ENCODE data around the gene CLCN4. TPM values are rescaled to one million over a fixed set of nuclear protein-coding genes. Genes with fewer than 3 reads are reported as not detected.

Gene CLCN4
- total RNA-seq, 1 experiment from 2014 or later = 6.9 TPM

DNA sequence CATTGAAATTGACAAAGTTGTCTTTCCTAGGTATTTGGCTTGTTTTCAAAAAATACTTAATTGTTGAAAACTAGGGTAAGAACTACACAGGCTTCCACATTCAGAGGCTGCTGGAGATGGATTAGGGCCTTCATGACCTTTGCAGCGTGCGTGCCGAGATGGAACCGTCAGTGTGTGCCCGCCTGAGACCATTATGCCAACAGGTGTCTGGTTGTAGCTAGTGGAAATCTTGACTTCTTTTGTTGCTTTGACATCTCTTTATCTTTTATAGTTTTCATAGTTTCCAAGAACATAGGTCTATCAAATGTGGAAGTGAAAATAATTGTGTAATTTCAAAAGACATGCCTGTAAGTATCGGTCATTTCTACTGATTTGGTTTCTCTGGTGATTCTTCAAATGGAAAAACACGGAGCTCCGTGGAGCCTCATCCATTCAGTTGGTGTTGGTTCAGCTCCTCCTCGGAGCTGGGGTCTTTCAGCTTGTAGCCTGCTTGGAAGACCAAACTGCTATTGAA is 38.9 kb upstream of the CLCN4 start:
- H3K4me2 ChIP-seq (ENCODE audit: insufficient read depth, insufficient read length, low read length) = no peak overlapping the region
- no peaks in the 10 kb centered on the region; the same call in 1 of the 2 replicates for H3K27me3 Mint-ChIP-seq (ENCODE audit: low read depth)
- H3K9me3 Mint-ChIP-seq = peaks cover 76 to 80% of the 10 kb centered on the region in 2 experiments
- H2BK5ac ChIP-seq (ENCODE audit: insufficient read length, low read length) = no peak overlapping the region
- no peaks in the 10 kb centered on the region for H4K20me1 ChIP-seq (ENCODE audit: control insufficient read depth, insufficient read depth, insufficient read length)
- H2AK5ac ChIP-seq (ENCODE audit: insufficient read length, low read length) = no peak overlapping the region
- H2BK15ac ChIP-seq (ENCODE audit: low read depth, low read length) = no peak overlapping the region
- H3K56ac ChIP-seq (ENCODE audit: insufficient read length, low read depth, low read length) = no peak overlapping the region
- no peaks in the 10 kb centered on the region for H3K23me2 ChIP-seq (ENCODE audit: insufficient read length, low read depth, low read length, poor library complexity, severe bottlenecking)
- TF ChIP-seq, protein P1, sequence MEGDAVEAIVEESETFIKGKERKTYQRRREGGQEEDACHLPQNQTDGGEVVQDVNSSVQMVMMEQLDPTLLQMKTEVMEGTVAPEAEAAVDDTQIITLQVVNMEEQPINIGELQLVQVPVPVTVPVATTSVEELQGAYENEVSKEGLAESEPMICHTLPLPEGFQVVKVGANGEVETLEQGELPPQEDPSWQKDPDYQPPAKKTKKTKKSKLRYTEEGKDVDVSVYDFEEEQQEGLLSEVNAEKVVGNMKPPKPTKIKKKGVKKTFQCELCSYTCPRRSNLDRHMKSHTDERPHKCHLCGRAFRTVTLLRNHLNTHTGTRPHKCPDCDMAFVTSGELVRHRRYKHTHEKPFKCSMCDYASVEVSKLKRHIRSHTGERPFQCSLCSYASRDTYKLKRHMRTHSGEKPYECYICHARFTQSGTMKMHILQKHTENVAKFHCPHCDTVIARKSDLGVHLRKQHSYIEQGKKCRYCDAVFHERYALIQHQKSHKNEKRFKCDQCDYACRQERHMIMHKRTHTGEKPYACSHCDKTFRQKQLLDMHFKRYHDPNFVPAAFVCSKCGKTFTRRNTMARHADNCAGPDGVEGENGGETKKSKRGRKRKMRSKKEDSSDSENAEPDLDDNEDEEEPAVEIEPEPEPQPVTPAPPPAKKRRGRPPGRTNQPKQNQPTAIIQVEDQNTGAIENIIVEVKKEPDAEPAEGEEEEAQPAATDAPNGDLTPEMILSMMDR (conservative IDR thresholded peaks at IDR 0.05) = no peak
- no peak overlapping the region for H3K27ac ChIP-seq (ENCODE audit: insufficient read length, low read depth, low read length)
- H3K4me1 ChIP-seq (ENCODE audit: insufficient read depth, low read length) = no peaks in the 10 kb centered on the region
- H3K9me3 ChIP-seq (ENCODE audit: control insufficient read depth, low read depth, low read length) = peaks cover 42% of the 10 kb centered on the region
- no peak overlapping the region for H2BK12ac ChIP-seq (ENCODE audit: insufficient read length, low read depth, low read length)
- H3K14ac ChIP-seq (ENCODE audit: insufficient read depth, low read length) = no peak overlapping the region
- no peak overlapping the region for H2BK120ac ChIP-seq (ENCODE audit: low read depth, low read length, poor library complexity, severe bottlenecking)
- H3K23ac ChIP-seq (ENCODE audit: insufficient read length, low read depth, low read length) = no peak overlapping the region
- H2BK20ac ChIP-seq (ENCODE audit: low read depth, low read length, poor library complexity, severe bottlenecking) = no peak overlapping the region
- H3K36me3 Mint-ChIP-seq (ENCODE audit: insufficient read depth in 1 of 3, low read depth in 3 of 3) = peaks cover 70 to 76% (median 71%) of the 10 kb centered on the region in 3 experiments
- no peaks in the 10 kb centered on the region for H3K27me3 ChIP-seq (ENCODE audit: insufficient read depth, low read length)
- H3K4ac ChIP-seq (ENCODE audit: low read depth, low read length) = no peak overlapping the region
- H3K18ac ChIP-seq (ENCODE audit: insufficient read length, low read depth, low read length) = no peak overlapping the region
- no peak overlapping the region for H3K4me3 Mint-ChIP-seq
- no peak overlapping the region for H3K9ac ChIP-seq (ENCODE audit: extremely low read depth, insufficient read length, low read length)
- WGBS (ENCODE audit: extremely low coverage, insufficient read length, low lambda C conversion rate) = no CpG with 5 or more reads among the region's 9 CpGs
- DNase-seq = no peak
- no peaks in the 10 kb centered on the region for H3K79me2 ChIP-seq (ENCODE audit: insufficient read depth, low read length)
- no peak overlapping the region for H3T11ph ChIP-seq (ENCODE audit: low read length)
- no peak overlapping the region for H4K91ac ChIP-seq (ENCODE audit: insufficient read length, low read depth, low read length)
- no peak overlapping the region for H4K5ac ChIP-seq (ENCODE audit: insufficient read length, low read depth, low read length)
- no peak overlapping the region for H2AFZ ChIP-seq (ENCODE audit: low read length)
- no peaks in the 10 kb centered on the region for H3K79me1 ChIP-seq (ENCODE audit: insufficient read depth, low read depth, low read length, poor library complexity, severe bottlenecking)
- no peaks in the 10 kb centered on the region for H3K4me1 Mint-ChIP-seq
- no peak overlapping the region for H4K8ac ChIP-seq (replicated peaks; ENCODE audit: insufficient read length, low read depth, low read length)
- H3K27ac Mint-ChIP-seq = no peak overlapping the region
